Erythroblast (primary cell): ENCODE results near the gene CACNB1.

Source experiments
- GATA1 ChIP-seq: IDR thresholded peaks from 2 replicates; pipeline ENCODE4 v1.6.1; 2011; ENCODE audit warnings: low read depth, mild to moderate bottlenecking, control low read depth, low read length, moderate library complexity
- POLR2A ChIP-seq: IDR thresholded peaks from 2 replicates; pipeline ENCODE4 v1.6.1; 2011; ENCODE audit warnings: mild to moderate bottlenecking, low read length

DNA sequence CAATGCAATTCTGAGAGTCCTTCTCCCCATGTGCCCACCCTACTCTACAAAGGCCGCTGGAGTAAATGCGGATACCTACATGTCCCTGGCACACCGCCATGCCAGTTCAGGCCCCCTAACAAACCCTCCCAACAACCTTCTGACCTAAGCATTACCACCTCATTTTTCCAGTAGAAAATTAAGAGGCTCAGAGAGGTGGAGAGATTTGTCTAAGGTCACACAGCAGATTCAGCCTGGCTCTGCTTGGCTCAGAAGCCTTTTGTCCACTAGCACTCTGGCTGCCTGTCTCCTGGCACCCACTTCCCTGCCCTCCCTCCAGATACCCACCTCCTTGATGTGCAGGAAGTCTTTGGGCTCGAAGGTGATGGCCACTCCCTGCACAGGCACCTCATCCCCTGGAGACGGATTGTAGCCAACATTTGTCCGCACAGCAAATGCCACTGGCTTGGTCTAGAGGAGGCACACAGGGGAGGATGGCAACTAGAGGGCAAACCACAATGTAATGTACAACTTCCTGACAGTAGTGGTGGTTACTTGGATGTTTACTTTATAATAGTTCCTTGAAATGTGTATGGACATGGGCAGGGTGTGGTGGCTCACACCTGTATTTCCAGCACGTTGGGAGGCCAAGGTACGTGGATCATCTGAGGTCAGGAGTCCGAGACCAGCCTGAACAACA lies 10.2 kb downstream of the CACNB1 start:
- TF ChIP-seq POLR2A (no peak), GATA1 (no peak)
